Choroid plexus epithelial cell (primary cell): Measurements from ENCODE around the gene MAN1A2.

Experiments used
- DNase-seq: peaks from one replicate; pipeline ENCODE4 v3.0.0-alpha.2; 2010; ENCODE audit warnings: low read depth
- H3K4me3 ChIP-seq: 2 replicates; pipeline ENCODE4 v1.5.1; 2011; ENCODE audit warnings: low read depth, mild to moderate bottlenecking, control low read depth, low read length, moderate library complexity
- CTCF ChIP-seq: conservative IDR thresholded peaks from 2 replicates; pipeline ENCODE4 v1.5.1; 2011; ENCODE audit warnings: low read depth, mild to moderate bottlenecking, control low read depth, inconsistent platforms, low read length, moderate library complexity

Gene MAN1A2

DNA sequence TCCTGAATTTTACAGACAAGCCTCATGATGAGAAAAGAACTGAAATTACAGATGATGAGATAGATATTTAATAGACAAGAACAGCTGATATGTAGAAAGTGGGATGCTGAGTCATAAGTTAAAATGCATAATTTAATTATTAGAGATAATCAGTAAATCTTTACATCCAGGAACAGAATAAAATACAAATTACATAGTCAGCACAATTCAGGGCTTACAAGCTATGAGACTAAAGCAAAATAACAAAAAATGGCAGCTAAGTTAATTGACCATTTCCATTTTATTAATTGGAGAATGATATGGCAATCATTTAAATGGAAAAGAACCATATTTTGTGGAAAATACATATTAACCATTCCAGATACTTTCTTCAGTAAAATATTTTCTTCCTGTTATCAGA, 40.2 kb upstream of the MAN1A2 start:
- no peak for TF ChIP-seq CTCF
- no peak overlapping the region for H3K4me3 ChIP-seq
- DNase-seq, result no peak

DNA sequence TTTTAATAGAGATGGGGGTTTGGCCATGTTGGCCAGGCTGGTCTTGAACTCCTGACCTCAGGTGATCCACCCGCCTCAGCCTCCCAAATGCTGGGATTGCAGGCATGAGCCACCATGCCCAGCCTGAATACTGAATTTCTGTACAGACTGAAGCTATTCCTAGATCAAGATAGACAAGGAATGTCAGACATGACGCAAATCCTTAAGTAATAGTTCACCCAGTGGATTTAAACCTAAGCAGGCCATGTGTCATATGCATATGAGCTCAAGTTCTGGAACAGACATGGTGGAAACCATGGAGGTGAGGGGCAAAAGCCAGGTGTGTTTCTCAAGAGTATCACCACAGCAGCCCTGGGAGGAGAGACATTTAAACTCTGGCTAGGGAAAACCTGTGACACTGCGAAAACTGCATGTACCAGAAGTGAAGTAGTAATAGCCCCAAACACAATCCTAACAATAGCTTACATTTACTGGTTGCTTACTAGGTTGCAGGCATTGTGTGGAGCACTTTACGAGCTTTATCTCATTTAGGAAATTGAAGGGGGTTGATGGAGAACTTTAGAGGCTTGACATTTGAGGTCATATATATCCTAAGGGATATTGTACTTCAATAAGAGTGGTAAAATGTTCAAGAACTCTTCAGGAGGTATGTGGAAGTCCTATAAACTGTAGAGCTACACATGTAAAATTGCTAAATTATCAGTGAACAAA, 31.7 kb upstream of the MAN1A2 start:
- no peak for TF ChIP-seq CTCF
- DNase-seq, result no peak

DNA sequence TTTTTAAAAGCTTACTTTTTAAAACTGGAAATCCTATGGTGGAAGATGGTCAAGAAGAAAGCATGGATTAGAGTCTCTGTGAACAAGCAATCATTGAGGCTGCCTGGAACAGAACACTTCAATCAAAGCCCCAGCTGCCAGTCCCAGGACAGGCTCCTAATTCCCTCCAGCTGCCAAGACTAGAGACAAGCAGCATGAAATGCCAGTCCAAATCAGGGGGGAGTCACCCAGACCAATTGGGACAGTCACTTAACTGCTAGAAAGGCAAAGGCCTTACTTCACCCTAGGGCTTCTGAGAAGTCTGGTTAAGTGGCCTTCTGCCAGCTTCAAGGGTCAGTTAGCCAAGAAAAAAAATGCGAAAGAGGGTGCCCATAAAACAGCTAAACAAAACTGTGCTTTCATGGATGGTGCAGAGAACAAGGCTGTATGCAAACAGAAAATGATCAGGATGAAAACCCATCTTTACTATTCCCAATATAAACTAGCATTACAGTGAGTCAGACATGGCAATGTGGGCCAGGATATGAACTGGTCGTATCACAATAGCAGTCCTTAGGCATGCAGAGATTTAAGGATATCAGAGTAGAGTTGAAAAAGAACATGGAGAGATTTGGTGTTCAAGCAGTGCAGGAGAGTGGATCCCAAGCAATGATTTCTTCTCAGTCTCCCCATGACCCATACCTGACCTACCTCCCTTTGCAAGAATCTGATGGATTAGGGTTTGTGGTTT, 31.0 kb upstream of the MAN1A2 start:
- no peak for TF ChIP-seq CTCF
- H3K4me3 ChIP-seq, result no peak overlapping the region
- no peak for DNase-seq

More for the DNA sequence above, 31.7 kb upstream of the MAN1A2 start:
- H3K4me3 ChIP-seq, result no peak overlapping the region

- peak; percentile 13 for TF ChIP-seq CTCF
- DNase-seq, result peak; percentile 81
- H3K4me3 ChIP-seq, result no peak overlapping the region
Measured at GRCh38 chr1:117339866-117340700, 27.2 kb upstream of the MAN1A2 start.

DNA sequence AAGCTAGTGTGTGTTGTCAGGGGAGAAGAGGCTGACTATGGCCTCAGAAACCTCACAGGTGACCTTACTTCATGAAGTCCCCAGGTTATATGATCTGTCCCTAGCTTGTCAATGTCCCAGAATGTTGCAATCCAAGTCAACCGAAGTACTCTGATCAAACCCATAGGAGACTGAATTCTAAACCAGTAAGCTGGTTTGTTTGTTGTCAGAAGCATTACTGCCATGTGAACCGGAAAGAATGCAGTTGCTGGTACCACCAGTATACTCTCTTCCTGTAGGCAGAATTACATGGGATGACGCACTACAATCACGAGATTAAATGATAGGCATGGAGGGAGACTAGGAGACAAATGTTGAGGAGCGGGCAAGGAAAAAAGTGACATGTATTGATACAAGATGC, 26.1 kb upstream of the MAN1A2 start:
- DNase-seq, result no peak
- no peak overlapping the region for H3K4me3 ChIP-seq
- no peak for TF ChIP-seq CTCF

GRCh38 chr1:117342397-117342796, 24.9 kb upstream of the MAN1A2 start:
- DNase-seq, result no peak
- TF ChIP-seq CTCF, result no peak
- H3K4me3 ChIP-seq, result no peak overlapping the region
